ENCODE measurements around the gene BORCS8.

Gene BORCS8

GRCh38 chr19:19147344-19147743 is 44.6 kb downstream of the BORCS8 start:
- no peak for TF ChIP-seq CTCF (IDR thresholded peaks at IDR 0.05; ENCODE audit: low read depth, low read length)
- H3K4me3 ChIP-seq (ENCODE audit: low read depth, low read length): no peak overlapping the region

DNA sequence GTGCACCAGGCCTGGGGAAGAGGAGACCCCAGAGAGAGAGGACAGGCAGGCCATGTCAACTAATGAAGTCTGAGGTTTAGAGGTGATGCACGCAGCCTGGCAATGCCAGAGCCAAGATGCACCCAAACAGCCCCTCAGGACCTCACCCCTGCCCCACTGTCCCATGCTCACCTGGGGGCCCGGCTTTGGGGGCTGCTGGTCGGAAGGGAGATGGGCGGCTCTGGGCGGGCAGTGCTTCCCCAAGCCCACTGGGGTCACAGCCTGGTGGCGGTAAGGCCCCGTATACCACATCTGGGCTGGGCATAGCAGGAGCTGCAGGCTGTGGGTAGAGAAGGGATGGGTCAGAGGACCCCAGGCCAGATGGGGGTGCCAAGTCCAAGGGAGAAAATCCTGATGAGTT is 45.1 kb downstream of the BORCS8 start:
- TF ChIP-seq CTCF (IDR thresholded peaks at IDR 0.05; ENCODE audit: low read depth, low read length): no peak
- H3K4me3 ChIP-seq (ENCODE audit: low read depth, low read length): no peak overlapping the region

- peak; percentile 92 for TF ChIP-seq CTCF (IDR thresholded peaks at IDR 0.05; ENCODE audit: low read depth, low read length)
- H3K4me3 ChIP-seq (ENCODE audit: low read depth, low read length): no peak overlapping the region
These were observed 46.0 kb downstream of the BORCS8 start for GRCh38 chr19:19145684-19146608.

GRCh38 chr19:19145281-19145680 is 46.7 kb downstream of the BORCS8 start:
- no peak overlapping the region for H3K4me3 ChIP-seq (ENCODE audit: low read depth, low read length)

DNA sequence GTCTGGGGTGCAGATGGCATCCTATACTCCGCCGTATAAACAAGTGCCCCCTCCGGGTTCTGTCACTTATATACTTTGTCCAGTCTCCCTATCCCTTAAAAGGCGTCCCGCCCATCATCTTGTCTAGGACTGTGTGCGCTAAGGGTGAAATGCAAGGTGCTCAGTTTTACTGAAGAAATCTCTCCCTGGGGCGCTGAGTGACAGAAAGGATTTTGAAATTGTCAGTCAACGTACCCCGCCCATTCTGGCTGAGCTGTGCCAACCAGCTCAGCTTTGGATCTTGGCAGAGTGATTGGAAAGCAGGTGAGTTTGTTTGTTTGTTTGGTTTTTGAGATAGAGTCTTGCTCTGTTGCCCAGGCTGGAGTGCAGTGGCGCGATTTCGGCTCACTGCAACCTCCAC is 49.6 kb downstream of the BORCS8 start:
- H3K4me3 ChIP-seq (ENCODE audit: low read depth, low read length): no peak overlapping the region
- TF ChIP-seq CTCF (IDR thresholded peaks at IDR 0.05; ENCODE audit: low read depth, low read length): no peak

More at GRCh38 chr19:19145281-19145680, 46.7 kb downstream of the BORCS8 start:
- TF ChIP-seq CTCF (IDR thresholded peaks at IDR 0.05; ENCODE audit: low read depth, low read length): no peak

- H3K4me3 ChIP-seq (ENCODE audit: low read depth, low read length): no peak overlapping the region
- no peak for TF ChIP-seq CTCF (IDR thresholded peaks at IDR 0.05; ENCODE audit: low read depth, low read length)
These were observed 51.5 kb downstream of the BORCS8 start for GRCh38 chr19:19140476-19140875.

GRCh38 chr19:19139876-19140229 is 52.1 kb downstream of the BORCS8 start:
- no peak overlapping the region for H3K4me3 ChIP-seq (ENCODE audit: low read depth, low read length)

More at GRCh38 chr19:19139876-19140229, 52.1 kb downstream of the BORCS8 start:
- no peak for TF ChIP-seq CTCF (IDR thresholded peaks at IDR 0.05; ENCODE audit: low read depth, low read length)

All from WI38 (cell line).